ENCODE measurements around the gene RPL21. TPM values are rescaled to one million over a fixed set of nuclear protein-coding genes. Genes with fewer than 3 reads are reported as not detected.

The RPL21 gene
- total RNA-seq, 1 donor from 2014 or later, result 478 TPM

DNA sequence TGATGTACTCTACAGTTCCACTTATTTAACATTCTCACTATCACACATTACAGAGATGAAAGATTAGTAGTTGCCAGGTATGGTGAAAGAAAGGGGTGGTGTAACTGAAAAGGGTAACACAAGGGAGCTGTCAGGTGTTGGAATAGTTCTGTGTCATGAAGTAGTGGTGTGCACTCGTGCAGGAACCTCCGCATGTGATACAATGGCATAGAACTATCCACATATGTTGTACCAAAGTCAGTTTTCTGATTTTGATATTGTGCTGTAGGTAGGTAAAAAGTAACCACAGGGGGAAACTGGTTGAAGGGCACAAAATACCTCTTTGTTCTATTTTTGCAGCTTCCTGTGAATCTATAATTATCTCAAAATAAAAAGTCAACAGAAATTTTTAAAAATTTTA, 24.4 kb upstream of the RPL21 start:
- Mint-ChIP-seq H3K4me3 (ENCODE audit: unreplicated experiment) (no peak overlapping the region), H3K9me3 (ENCODE audit: unreplicated experiment) (peaks cover 3% of the 10 kb centered on the region), H3K36me3 (ENCODE audit: unreplicated experiment) (peaks cover 2% of the 10 kb centered on the region), H3K27me3 (ENCODE audit: unreplicated experiment) (peaks cover 2% of the 10 kb centered on the region), H3K27ac (ENCODE audit: unreplicated experiment) (no peak overlapping the region), H3K4me1 (ENCODE audit: low read depth, unreplicated experiment) (no peaks in the 10 kb centered on the region)
- TF ChIP-seq CTCF (IDR thresholded peaks at IDR 0.05; ENCODE audit: partially characterized antibody, unreplicated experiment), result no peak
- DNase-seq, result no peak

DNA sequence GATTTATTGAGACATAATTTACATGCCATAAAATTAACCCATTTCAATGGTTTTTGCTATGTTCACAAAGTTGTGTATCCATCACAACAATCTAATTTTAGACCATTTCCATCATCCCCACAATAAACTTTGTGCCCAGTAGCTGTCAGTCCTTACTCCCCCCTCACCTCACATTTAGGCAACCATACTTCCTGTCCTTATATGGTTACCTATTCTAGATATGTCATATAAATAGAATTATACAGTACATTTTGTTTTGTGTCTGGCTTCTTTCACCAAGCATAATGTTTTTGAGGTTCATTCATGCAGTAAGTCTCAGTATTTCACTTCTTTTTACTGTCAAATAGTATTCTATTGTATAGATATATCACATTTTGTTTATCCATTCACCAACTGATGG, 23.2 kb upstream of the RPL21 start:
- peaks cover 2% of the 10 kb centered on the region for H3K27me3 Mint-ChIP-seq (ENCODE audit: unreplicated experiment)
- H3K36me3 Mint-ChIP-seq (ENCODE audit: unreplicated experiment), result peaks cover 11% of the 10 kb centered on the region
- H3K9me3 Mint-ChIP-seq (ENCODE audit: unreplicated experiment), result peaks cover 1% of the 10 kb centered on the region
- TF ChIP-seq CTCF (IDR thresholded peaks at IDR 0.05; ENCODE audit: partially characterized antibody, unreplicated experiment), result no peak
- H3K4me1 Mint-ChIP-seq (ENCODE audit: low read depth, unreplicated experiment), result no peaks in the 10 kb centered on the region
- H3K4me3 Mint-ChIP-seq (ENCODE audit: unreplicated experiment), result no peak overlapping the region
- no peak overlapping the region for H3K27ac Mint-ChIP-seq (ENCODE audit: unreplicated experiment)
- DNase-seq, result no peak

DNA sequence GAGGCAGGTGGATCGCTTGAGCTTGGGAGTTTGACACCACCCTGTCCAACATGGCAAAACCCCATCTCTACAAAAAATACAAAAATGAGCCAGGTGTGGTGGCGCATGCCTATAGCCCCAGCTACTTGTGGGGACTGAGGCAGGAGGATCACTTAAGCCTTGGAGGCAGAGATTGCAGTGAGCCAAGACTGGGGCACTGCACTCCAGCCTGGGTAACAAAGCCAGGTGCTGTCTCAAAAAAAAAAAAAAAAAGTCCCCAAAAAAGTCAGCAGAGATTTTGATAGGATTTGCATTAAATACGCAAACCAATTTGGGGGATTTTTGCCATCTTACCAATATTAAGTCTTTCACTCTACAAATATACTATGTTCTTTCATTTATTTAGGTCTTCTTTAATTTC, 21.7 kb upstream of the RPL21 start:
- Mint-ChIP-seq H3K27ac (ENCODE audit: unreplicated experiment) (no peak overlapping the region), H3K4me1 (ENCODE audit: low read depth, unreplicated experiment) (no peaks in the 10 kb centered on the region), H3K9me3 (ENCODE audit: unreplicated experiment) (peaks cover 1% of the 10 kb centered on the region), H3K36me3 (ENCODE audit: unreplicated experiment) (peaks cover 11% of the 10 kb centered on the region), H3K27me3 (ENCODE audit: unreplicated experiment) (peaks cover 2% of the 10 kb centered on the region), H3K4me3 (ENCODE audit: unreplicated experiment) (no peak overlapping the region)
- TF ChIP-seq CTCF (IDR thresholded peaks at IDR 0.05; ENCODE audit: partially characterized antibody, unreplicated experiment), result no peak
- no peak for DNase-seq

DNA sequence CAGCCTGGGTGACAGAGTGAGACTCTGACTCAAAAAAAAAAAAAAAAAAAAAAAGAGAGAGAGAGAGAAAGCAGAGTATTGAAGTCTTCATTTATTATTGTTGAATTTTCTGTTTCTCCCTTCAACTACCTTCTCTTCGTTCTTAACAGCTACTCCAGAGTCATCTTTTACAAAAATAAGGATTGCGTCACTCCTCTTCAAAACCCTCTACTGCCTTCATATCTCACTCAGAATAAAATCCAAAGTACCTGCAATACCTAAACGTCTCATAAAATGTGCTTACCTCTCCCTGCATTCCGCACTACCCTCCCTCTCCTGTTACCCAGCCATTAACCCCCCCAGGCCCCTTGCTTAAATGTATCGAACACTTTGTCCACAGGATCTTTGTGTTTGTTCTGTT, 17.4 kb upstream of the RPL21 start:
- no peak for DNase-seq
- Mint-ChIP-seq H3K27me3 (ENCODE audit: unreplicated experiment) (peaks cover 2% of the 10 kb centered on the region), H3K4me3 (ENCODE audit: unreplicated experiment) (no peak overlapping the region), H3K27ac (ENCODE audit: unreplicated experiment) (no peak overlapping the region), H3K36me3 (ENCODE audit: unreplicated experiment) (peaks cover 11% of the 10 kb centered on the region), H3K9me3 (ENCODE audit: unreplicated experiment) (peaks cover 1% of the 10 kb centered on the region), H3K4me1 (ENCODE audit: low read depth, unreplicated experiment) (no peaks in the 10 kb centered on the region)
- no peak for TF ChIP-seq CTCF (IDR thresholded peaks at IDR 0.05; ENCODE audit: partially characterized antibody, unreplicated experiment)

- H3K27me3 Mint-ChIP-seq (ENCODE audit: unreplicated experiment), result peaks cover 2% of the 10 kb centered on the region
- H3K36me3 Mint-ChIP-seq (ENCODE audit: unreplicated experiment), result peaks cover 11% of the 10 kb centered on the region
- TF ChIP-seq CTCF (IDR thresholded peaks at IDR 0.05; ENCODE audit: partially characterized antibody, unreplicated experiment), result no peak
- H3K4me3 Mint-ChIP-seq (ENCODE audit: unreplicated experiment), result no peak overlapping the region
- H3K9me3 Mint-ChIP-seq (ENCODE audit: unreplicated experiment), result no peaks in the 10 kb centered on the region
- H3K27ac Mint-ChIP-seq (ENCODE audit: unreplicated experiment), result no peak overlapping the region
- no peaks in the 10 kb centered on the region for H3K4me1 Mint-ChIP-seq (ENCODE audit: low read depth, unreplicated experiment)
- DNase-seq, result no peak
Measured at GRCh38 chr13:27236478-27236877, 14.9 kb upstream of the RPL21 start.
